GM12864 (cell line): ENCODE measurements around the gene ATP5ME.

Source experiments
- DNase-seq: peaks from one replicate; pipeline ENCODE4 v3.0.0-alpha.2; 2011; ENCODE audit warnings: low read depth
- H3K4me3 ChIP-seq: 2 replicates; pipeline ENCODE4 v1.5.1; 2011; ENCODE audit warnings: mild to moderate bottlenecking, low read depth, low read length, control low read depth
- CTCF ChIP-seq: IDR thresholded peaks from 2 replicates; pipeline ENCODE4 v1.5.1; 2011; ENCODE audit warnings: low read depth, mild to moderate bottlenecking, moderate library complexity, low read length, control low read depth, inconsistent platforms; ENCODE audit errors: missing control alignments

The ATP5ME gene

GRCh38 chr4:674172-675035 is at the start of gene ATP5ME, which contains the start of gene MYL5:
TSS of gene ATP5ME (minus strand) at chr4:674276. CDS start at chr4:674247, 29 bp downstream.
TSS of gene MYL5 (plus strand) at chr4:674542. CDS start at chr4:678027, 3,485 bp downstream.
- DNase-seq = peak; percentile 88
- peak within 1 kb of the TSS; percentile 93 for H3K4me3 ChIP-seq
- TF ChIP-seq CTCF = peak; percentile 99

GRCh38 chr4:722851-723360 is 48.8 kb upstream of the ATP5ME start:
- no peak for DNase-seq
- no peak overlapping the region for H3K4me3 ChIP-seq
- no peak for TF ChIP-seq CTCF

GRCh38 chr4:722169-722725 is 48.2 kb upstream of the ATP5ME start:
- TF ChIP-seq CTCF = no peak
- DNase-seq = no peak
- no peak overlapping the region for H3K4me3 ChIP-seq

GRCh38 chr4:721261-722168 is 47.4 kb upstream of the ATP5ME start:
- TF ChIP-seq CTCF = no peak
- no peak overlapping the region for H3K4me3 ChIP-seq
- DNase-seq = no peak

- DNase-seq = no peak
- no peak overlapping the region for H3K4me3 ChIP-seq
- TF ChIP-seq CTCF = no peak
These were observed 46.2 kb upstream of the ATP5ME start for GRCh38 chr4:720111-720860.

GRCh38 chr4:718460-718859 is 44.4 kb upstream of the ATP5ME start:
- no peak for TF ChIP-seq CTCF
- DNase-seq = no peak
- no peak overlapping the region for H3K4me3 ChIP-seq
